Cardiac muscle cell (in vitro differentiated cells and primary cell): ENCODE results near the gene ATRIP. TPM values are rescaled to one million over a fixed set of nuclear protein-coding genes. Genes with fewer than 3 reads are reported as not detected.
A peak's percentile ranks its signal among the peaks of the same experiment; 100 is the strongest.

Experiments used
- DNase-seq, 2 donors: peaks; one replicate each; pipeline versions ENCODE4 v3.0.0 to v3.0.0-alpha.2; 2010 to 2017; ENCODE audit warnings: low read depth in 1 of 2, low spot score in 1 of 2
- H3K27ac ChIP-seq: fragments of 200-600 bp; sonication (generic); 2 replicates; pipeline ENCODE4 v1.5.1; 2016
- H3K27me3 ChIP-seq: fragments of 200-600 bp; sonication (generic); 2 replicates; pipeline ENCODE4 v1.6.0; 2016; ENCODE audit warnings: control low read depth
- H3K36me3 ChIP-seq: fragments of 200-600 bp; sonication (generic); 2 replicates; pipeline ENCODE4 v1.5.1; 2016; ENCODE audit warnings: control low read depth
- H3K4me1 ChIP-seq: fragments of 200-600 bp; sonication (generic); 2 replicates; pipeline ENCODE4 v1.8.1; 2017; ENCODE audit warnings: low read depth, mild to moderate bottlenecking, mixed run types
- H3K4me3 ChIP-seq: fragments of 200-600 bp; sonication (generic); 2 replicates; pipeline ENCODE4 v1.5.1; 2016; ENCODE audit warnings: mild to moderate bottlenecking
- H3K9me3 ChIP-seq: fragments of 200-600 bp; sonication (generic); 2 replicates; pipeline ENCODE4 v1.5.1; 2017; ENCODE audit warnings: low read depth, mild to moderate bottlenecking, control low read depth
- CTCF ChIP-seq: IDR thresholded peaks from 2 replicates; pipeline ENCODE4 v1.5.1; 2012; ENCODE audit warnings: low read depth, mild to moderate bottlenecking, low read length
- polyA plus RNA-seq: library from polyadenylated mRNA; unstranded; fragments of >200 nt; fragmentation: Nextera tagmentation; extraction: Ambion mirVana; gene quantifications from 2 replicates; pipeline ENCODE4 v1.2.1, GENCODE V29; 2016
- total RNA-seq: library from RNA; depleted of rRNA; stranded (reverse); fragments of >200 nt; gene quantifications from 2 replicates; pipeline ENCODE4 v1.2.3, GENCODE V29; 2016

Gene ATRIP
- total and polyA plus RNA-seq, 2 experiments from 2014 or later, result 6.4 to 8.7 TPM

DNA sequence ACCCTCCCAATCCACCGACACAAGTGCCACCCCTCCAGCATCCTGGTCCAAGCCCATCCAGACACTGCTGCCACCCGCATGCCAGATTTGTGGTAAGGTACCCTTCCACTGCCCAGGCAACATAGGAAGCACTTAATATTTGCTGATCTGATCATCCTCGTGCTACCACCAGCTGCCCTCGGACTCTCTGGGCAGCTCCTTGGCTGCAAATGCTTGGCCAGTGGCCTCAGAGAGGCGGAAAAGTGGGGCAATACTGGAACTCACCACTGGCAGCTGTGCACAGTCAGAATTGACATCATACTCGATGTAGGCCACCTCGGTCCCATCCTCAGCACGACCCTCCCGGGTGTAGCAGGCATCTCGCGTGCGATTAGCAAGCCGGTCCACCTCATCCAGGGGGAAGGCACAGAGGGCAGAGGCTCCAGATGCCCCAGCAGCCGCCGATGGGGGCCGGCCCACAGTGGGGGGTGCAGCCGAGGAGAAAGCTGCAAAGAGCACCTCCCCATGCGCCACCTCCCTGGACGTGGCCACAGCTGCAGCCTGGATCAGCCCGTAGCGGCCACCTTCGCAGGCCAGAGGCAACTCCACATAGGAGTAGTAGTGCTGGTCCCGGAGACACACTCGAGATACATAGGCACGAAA, 23.2 kb upstream of the ATRIP start:
- no peak for DNase-seq
- H3K27ac ChIP-seq, result no peak overlapping the region
- H3K9me3 ChIP-seq, result no peaks in the 10 kb centered on the region
- no peak overlapping the region for H3K4me3 ChIP-seq
- peaks cover 30% of the 10 kb centered on the region for H3K4me1 ChIP-seq
- H3K36me3 ChIP-seq, result no peaks in the 10 kb centered on the region
- no peak for TF ChIP-seq CTCF
- no peaks in the 10 kb centered on the region for H3K27me3 ChIP-seq

GRCh38 chr3:48423883-48424695, 22.4 kb upstream of the ATRIP start:
- H3K4me3 ChIP-seq, result no peak overlapping the region
- H3K36me3 ChIP-seq, result no peaks in the 10 kb centered on the region
- TF ChIP-seq CTCF, result no peak
- no peak for DNase-seq
- no peaks in the 10 kb centered on the region for H3K27me3 ChIP-seq
- H3K4me1 ChIP-seq, result peaks cover 30% of the 10 kb centered on the region
- H3K9me3 ChIP-seq, result no peaks in the 10 kb centered on the region
- H3K27ac ChIP-seq, result no peak overlapping the region

- no peaks in the 10 kb centered on the region for H3K9me3 ChIP-seq
Measured at GRCh38 chr3:48425281-48425812, 21.2 kb upstream of the ATRIP start.

DNA sequence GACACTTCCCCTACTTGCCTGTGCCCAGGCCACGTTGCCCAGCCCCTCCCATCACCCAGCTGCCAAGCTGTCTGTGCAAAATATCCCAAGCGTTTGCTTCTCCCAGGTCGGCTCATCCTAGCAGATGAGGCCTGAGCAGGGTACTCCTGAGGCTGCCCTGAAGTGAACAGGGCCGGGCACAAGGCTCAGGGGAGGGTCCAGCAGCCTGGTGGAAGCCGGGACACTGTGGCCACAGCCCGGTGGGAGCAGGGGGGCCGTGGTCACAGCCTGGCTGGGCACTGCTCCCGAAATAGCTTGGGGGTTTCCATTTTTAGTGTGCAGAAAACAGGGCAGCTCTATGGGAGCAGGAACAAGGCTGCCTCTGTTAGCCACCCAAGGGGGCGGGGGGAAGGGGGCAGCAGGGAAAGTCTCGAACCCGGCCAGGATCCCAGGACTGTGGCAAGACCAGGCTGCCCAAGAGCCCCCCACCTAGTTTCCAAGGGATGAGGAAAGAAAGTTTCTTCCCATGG, 20.1 kb upstream of the ATRIP start:
- Histone ChIP-seq H3K27ac (peak overlapping the region; percentile 70), H3K9me3 (no peaks in the 10 kb centered on the region), H3K27me3 (no peaks in the 10 kb centered on the region), H3K4me1 (peaks cover 33% of the 10 kb centered on the region), H3K4me3 (no peak overlapping the region), H3K36me3 (no peaks in the 10 kb centered on the region)
- DNase-seq, result no peak
- TF ChIP-seq CTCF, result no peak

More at GRCh38 chr3:48425281-48425812, 21.2 kb upstream of the ATRIP start:
- peaks cover 33% of the 10 kb centered on the region for H3K4me1 ChIP-seq
- no peak overlapping the region for H3K4me3 ChIP-seq
- peak; percentile 26 to 46 for DNase-seq
- no peaks in the 10 kb centered on the region for H3K36me3 ChIP-seq
- TF ChIP-seq CTCF, result no peak
- peak overlapping the region; percentile 70 for H3K27ac ChIP-seq
- H3K27me3 ChIP-seq, result no peaks in the 10 kb centered on the region

DNA sequence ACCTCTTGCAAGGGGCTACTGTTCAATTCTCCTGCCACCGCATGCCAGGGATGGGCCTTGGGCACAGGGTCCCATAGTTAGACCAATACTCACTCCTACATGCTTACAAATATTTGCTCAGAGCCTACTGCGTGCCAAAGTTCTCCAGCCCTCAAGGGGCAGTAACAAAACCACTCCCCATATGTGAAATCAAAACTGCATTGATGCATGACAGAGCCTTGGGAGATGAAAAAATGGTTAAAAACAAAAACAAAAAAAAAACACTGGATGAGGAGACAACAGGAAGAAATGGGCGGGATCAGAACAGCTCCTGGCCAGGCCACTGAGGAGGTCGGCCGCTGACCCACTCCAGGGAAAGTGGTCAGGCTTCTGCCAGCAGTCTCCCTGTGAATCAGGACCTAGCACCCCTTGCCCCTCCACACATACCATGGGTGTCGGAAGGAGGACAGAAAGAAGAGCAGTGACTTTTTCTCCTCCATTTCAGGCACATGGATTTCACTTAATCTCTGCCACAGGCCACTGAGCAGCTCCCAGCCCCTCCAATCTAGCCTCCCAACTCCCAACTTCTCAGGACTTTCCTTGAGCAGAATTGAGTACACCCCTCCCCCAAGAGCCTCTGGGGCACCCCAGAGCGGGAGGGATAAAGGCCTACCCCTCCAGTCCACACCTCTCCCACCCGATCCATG, 19.4 kb upstream of the ATRIP start:
- no peaks in the 10 kb centered on the region for H3K9me3 ChIP-seq
- no peak for TF ChIP-seq CTCF
- no peak overlapping the region for H3K4me3 ChIP-seq
- no peaks in the 10 kb centered on the region for H3K36me3 ChIP-seq
- H3K4me1 ChIP-seq, result peaks cover 33% of the 10 kb centered on the region
- no peaks in the 10 kb centered on the region for H3K27me3 ChIP-seq
- H3K27ac ChIP-seq, result peak overlapping the region; percentile 70
- no peak for DNase-seq
